Neural cell (in vitro differentiated cells): ENCODE data around the gene TMEM131. TPM values are rescaled to one million over a fixed set of nuclear protein-coding genes. Genes with fewer than 3 reads are reported as not detected.

Experiments
- H2AFZ ChIP-seq: fragments of 200-600, 300-800 bp; sonication (generic), shearing (Covaris generic); 2 replicates; pipeline ENCODE4 v1.6.0; 2014; ENCODE audit warnings: low read depth, mild to moderate bottlenecking, antibody characterized with exemption, low read length, moderate library complexity
- H3F3A ChIP-seq: fragments of 200-600 bp; shearing (Covaris generic); 2 replicates; pipeline ENCODE4 v1.6.1; 2016; ENCODE audit warnings: mild to moderate bottlenecking, moderate library complexity, mixed read lengths, antibody characterized with exemption, low read length; ENCODE audit not compliant: insufficient read depth, poor library complexity, severe bottlenecking
- H3K27ac ChIP-seq: fragments of 200-600, 300-800 bp; sonication (generic), shearing (Covaris generic); 2 replicates; pipeline ENCODE4 v1.5.1; 2014; ENCODE audit warnings: mild to moderate bottlenecking, low read length, moderate library complexity
- H3K27me3 ChIP-seq: fragments of 300-800, 200-600 bp; sonication (generic), shearing (Covaris generic); 2 replicates; pipeline ENCODE4 v1.6.0; 2014; ENCODE audit warnings: mild to moderate bottlenecking, low read depth, low read length, moderate library complexity; ENCODE audit not compliant: insufficient read depth
- H3K36me3 ChIP-seq: fragments of 300-800, 200-600 bp; sonication (generic), shearing (Covaris generic); 2 replicates; pipeline ENCODE4 v1.5.1; 2014; ENCODE audit warnings: mild to moderate bottlenecking, antibody characterized with exemption, low read length, moderate library complexity; ENCODE audit not compliant: insufficient read depth
- H3K4me2 ChIP-seq: fragments of 300-800, 200-600 bp; sonication (generic), shearing (Covaris generic); 2 replicates; pipeline ENCODE4 v1.6.0; 2014; ENCODE audit warnings: mild to moderate bottlenecking, low read length
- H3K4me3 ChIP-seq: fragments of 300-800, 200-600 bp; sonication (generic), shearing (Covaris generic); 2 replicates; pipeline ENCODE4 v1.5.1; 2014; ENCODE audit warnings: mild to moderate bottlenecking, low read length, moderate library complexity
- H3K79me2 ChIP-seq: fragments of 200-600 bp; shearing (Covaris generic); replicated peaks from 2 replicates; pipeline ENCODE4 v1.6.0; 2014; ENCODE audit warnings: mild to moderate bottlenecking, low read length, moderate library complexity; ENCODE audit not compliant: insufficient read depth
- H3K9ac ChIP-seq: fragments of 300-800, 200-600 bp; sonication (generic), shearing (Covaris generic); 2 replicates; pipeline ENCODE4 v1.6.1; 2016; ENCODE audit warnings: mild to moderate bottlenecking, low read length, mixed read lengths
- H3K9me2 ChIP-seq: fragments of 200-600 bp; shearing (Covaris generic); 2 replicates; pipeline ENCODE4 v1.6.1; 2016; ENCODE audit warnings: mild to moderate bottlenecking, low read length, mixed read lengths; ENCODE audit not compliant: insufficient read depth
- H3K9me3 ChIP-seq: fragments of 200-600, 300-800 bp; sonication (generic), shearing (Covaris generic); 2 replicates; pipeline ENCODE4 v1.6.1; 2016; ENCODE audit warnings: mild to moderate bottlenecking, mixed run types, low read length, moderate library complexity, mixed read lengths
- H4K20me1 ChIP-seq: fragments of 200-600 bp; shearing (Covaris generic); 2 replicates; pipeline ENCODE4 v1.6.1; 2016; ENCODE audit warnings: mild to moderate bottlenecking, mixed run types; ENCODE audit not compliant: insufficient read depth
- CTCF ChIP-seq: fragments of 450-650 bp; IDR thresholded peaks from 2 replicates; pipeline ENCODE4 v1.5.1; 2014; ENCODE audit warnings: antibody characterized with exemption, mild to moderate bottlenecking, moderate library complexity; ENCODE audit not compliant: poor library complexity, severe bottlenecking
- EP300 ChIP-seq: fragments of 450-650 bp; conservative IDR thresholded peaks from 2 replicates; pipeline ENCODE4 v1.6.1; 2014; ENCODE audit warnings: antibody characterized with exemption, mild to moderate bottlenecking, moderate library complexity; ENCODE audit not compliant: poor library complexity, severe bottlenecking
- EZH2 ChIP-seq: fragments of 200-600, 300-800 bp; shearing (Covaris generic), sonication (generic); IDR thresholded peaks from 2 replicates; pipeline ENCODE4 v1.6.1; 2014; ENCODE audit warnings: antibody characterized with exemption, low read length, borderline replicate concordance, mild to moderate bottlenecking; ENCODE audit not compliant: insufficient read depth, poor library complexity, severe bottlenecking
- MXI1 ChIP-seq: fragments of 450-650 bp; conservative IDR thresholded peaks from 2 replicates; pipeline ENCODE4 v1.6.1; 2014; ENCODE audit warnings: antibody characterized with exemption, mild to moderate bottlenecking; ENCODE audit not compliant: poor library complexity, severe bottlenecking
- POLR2AphosphoS5 ChIP-seq: IDR thresholded peaks from 2 replicates; pipeline ENCODE4 v1.6.1; 2012
- RAD21 ChIP-seq: fragments of 450-650 bp; conservative IDR thresholded peaks from 2 replicates; pipeline ENCODE4 v1.6.1; 2014; ENCODE audit warnings: antibody characterized with exemption, mild to moderate bottlenecking, moderate library complexity
- REST ChIP-seq: IDR thresholded peaks from 2 replicates; pipeline ENCODE4 v1.6.1; 2012; ENCODE audit warnings: borderline replicate concordance
- SMC3 ChIP-seq: fragments of 450-650 bp; conservative IDR thresholded peaks from 2 replicates; pipeline ENCODE4 v1.6.1; 2014; ENCODE audit warnings: antibody characterized with exemption, mild to moderate bottlenecking, moderate library complexity; ENCODE audit not compliant: poor library complexity
- TAF1 ChIP-seq: IDR thresholded peaks from 2 replicates; pipeline ENCODE4 v1.6.1; 2012; ENCODE audit warnings: low read depth
- polyA plus RNA-seq: library from polyadenylated mRNA; depleted of rRNA; stranded (reverse); fragments of >200 nt; gene quantifications from 2 replicates; pipeline ENCODE4 v1.2.3, GENCODE V29; 2014

TMEM131 gene
- polyA plus RNA-seq, 1 donor from 2014 or later = 9.6 TPM

- H3F3A ChIP-seq = peaks cover 4% of the 10 kb centered on the region
- peaks cover 5% of the 10 kb centered on the region for H3K36me3 ChIP-seq
- peaks cover 29% of the 10 kb centered on the region for H3K79me2 ChIP-seq
- H3K4me3 ChIP-seq = no peak overlapping the region
- no peaks in the 10 kb centered on the region for H3K27me3 ChIP-seq
- no peak overlapping the region for H3K4me2 ChIP-seq
- no peaks in the 10 kb centered on the region for H3K9me3 ChIP-seq
- H2AFZ ChIP-seq = no peak overlapping the region
- H4K20me1 ChIP-seq = no peaks in the 10 kb centered on the region
- no peak overlapping the region for H3K9ac ChIP-seq
- H3K27ac ChIP-seq = no peak overlapping the region
- H3K9me2 ChIP-seq = no peaks in the 10 kb centered on the region
- TF ChIP-seq SMC3 (no peak), POLR2AphosphoS5 (no peak), RAD21 (no peak), EP300 (no peak), TAF1 (no peak), CTCF (no peak), EZH2 (no peak), REST (no peak), MXI1 (no peak)
These were observed 67.2 kb downstream of the TMEM131 start for GRCh38 chr2:97928591-97928990.

GRCh38 chr2:97926946-97927345 is 68.8 kb downstream of the TMEM131 start:
- Histone ChIP-seq H4K20me1 (no peaks in the 10 kb centered on the region), H3K79me2 (peaks cover 17% of the 10 kb centered on the region), H3K9me2 (no peaks in the 10 kb centered on the region), H3K4me3 (no peak overlapping the region), H3K27ac (no peak overlapping the region), H3K27me3 (no peaks in the 10 kb centered on the region), H3K36me3 (peaks cover 5% of the 10 kb centered on the region), H3K9ac (no peak overlapping the region), H2AFZ (no peak overlapping the region), H3F3A (peaks cover 4% of the 10 kb centered on the region), H3K4me2 (no peak overlapping the region), H3K9me3 (no peaks in the 10 kb centered on the region)
- TF ChIP-seq MXI1 (no peak), CTCF (no peak), SMC3 (no peak), TAF1 (no peak), REST (no peak), POLR2AphosphoS5 (no peak), RAD21 (no peak), EP300 (no peak), EZH2 (no peak)
